PC-9 (cell line): Measurements from ENCODE around the gene FAM124B. TPM values are rescaled to one million over a fixed set of nuclear protein-coding genes. Genes with fewer than 3 reads are reported as not detected.

Source experiments
- BruUV-seq: library from RNA; stranded (reverse); fragments of 400-500 nt; replicated peaks from 2 replicates; lab custom pipeline; 2021; lab: Mats Ljungman, UMichigan
- CTCF ChIA-PET: fragments of 300-600 bp; sonication (Branson Sonifier 250); formaldehyde crosslinking; loops from one replicate; lab custom pipeline; 2022; ENCODE audit warnings: antibody characterized with exemption; lab: Charles Lee
- POLR2A ChIA-PET: fragments of 300-600 bp; sonication (Branson Sonifier 250); formaldehyde crosslinking; loops from one replicate; lab custom pipeline; 2022; ENCODE audit warnings: antibody characterized with exemption; ENCODE audit not compliant: unreplicated experiment; lab: Charles Lee
- DNase-seq, 2 experiments: peaks; one replicate each; pipeline versions ENCODE4 v3.0.0 to v3.0.0-alpha.2; 2015 to 2022; ENCODE audit warnings: mixed read lengths in 1 of 2
- H2AFZ ChIP-seq: fragments of 200-600 bp; sonication (generic); 2 replicates; pipeline ENCODE4 v1.8.1; 2017; ENCODE audit warnings: antibody characterized with exemption
- H3F3A ChIP-seq: fragments of 200-600 bp; sonication (generic); 2 replicates; pipeline ENCODE4 v1.8.1; 2017; ENCODE audit warnings: antibody characterized with exemption, mild to moderate bottlenecking, low read depth; ENCODE audit not compliant: insufficient read depth
- H3K27ac ChIP-seq: fragments of 200-600 bp; sonication (generic); 2 replicates; pipeline ENCODE4 v1.6.1; 2016; ENCODE audit warnings: mixed run types
- H3K27me3 ChIP-seq: fragments of 200-600 bp; sonication (generic); 2 replicates; pipeline ENCODE4 v1.6.1; 2016; ENCODE audit warnings: low read depth, mixed run types; ENCODE audit not compliant: insufficient read depth
- H3K36me3 ChIP-seq: fragments of 200-600 bp; sonication (generic); 2 replicates; pipeline ENCODE4 v1.6.1; 2016; ENCODE audit warnings: low read depth, mixed run types
- H3K4me1 ChIP-seq: fragments of 200-600 bp; sonication (generic); replicated peaks from 2 replicates; pipeline ENCODE4 v1.6.1; 2016; ENCODE audit warnings: mixed run types; ENCODE audit not compliant: insufficient read depth
- H3K4me2 ChIP-seq: fragments of 200-600 bp; sonication (generic); 2 replicates; pipeline ENCODE4 v1.6.1; 2017; ENCODE audit warnings: mixed run types
- H3K4me3 ChIP-seq: fragments of 200-600 bp; sonication (generic); 2 replicates; pipeline ENCODE4 v1.6.1; 2016; ENCODE audit warnings: mixed run types
- H3K79me2 ChIP-seq: fragments of 200-600 bp; sonication (generic); 2 replicates; pipeline ENCODE4 v1.6.1; 2017; ENCODE audit warnings: low read depth, mixed run types
- H3K9me2 ChIP-seq: fragments of 200-600 bp; sonication (generic); 2 replicates; pipeline ENCODE4 v1.8.1; 2017; ENCODE audit warnings: mild to moderate bottlenecking; ENCODE audit not compliant: insufficient read depth
- H3K9me3 ChIP-seq: fragments of 200-600 bp; sonication (generic); 2 replicates; pipeline ENCODE4 v1.8.1; 2016; ENCODE audit warnings: low read depth; ENCODE audit not compliant: insufficient read depth
- H4K20me1 ChIP-seq: fragments of 200-600 bp; sonication (generic); 2 replicates; pipeline ENCODE4 v1.8.1; 2017; ENCODE audit not compliant: insufficient read depth
- CTCF ChIP-seq: fragments of 200-600 bp; sonication (generic); conservative IDR thresholded peaks from 2 replicates; pipeline ENCODE4 v1.6.1; 2017; ENCODE audit warnings: mixed run types, antibody characterized with exemption, mild to moderate bottlenecking, moderate library complexity
- EZH2 ChIP-seq: fragments of 200-600 bp; sonication (generic); IDR thresholded peaks from 2 replicates; pipeline ENCODE4 v1.8.0; 2017; ENCODE audit warnings: antibody characterized with exemption, low read depth
- intact Hi-C: fragments of 100-400 bp; cut with micrococcal nuclease; formaldehyde crosslinking; loops from one replicate; pipeline ENCODE4 v1.10.0; 2022; ENCODE audit not compliant: unreplicated experiment
- total RNA-seq: library from RNA; stranded (reverse); gene quantifications from 2 replicates; pipeline ENCODE4 v1.2.3, GENCODE V29; 2021

Gene FAM124B
- total RNA-seq, 1 experiment from 2014 or later, result 0.17 TPM

DNA sequence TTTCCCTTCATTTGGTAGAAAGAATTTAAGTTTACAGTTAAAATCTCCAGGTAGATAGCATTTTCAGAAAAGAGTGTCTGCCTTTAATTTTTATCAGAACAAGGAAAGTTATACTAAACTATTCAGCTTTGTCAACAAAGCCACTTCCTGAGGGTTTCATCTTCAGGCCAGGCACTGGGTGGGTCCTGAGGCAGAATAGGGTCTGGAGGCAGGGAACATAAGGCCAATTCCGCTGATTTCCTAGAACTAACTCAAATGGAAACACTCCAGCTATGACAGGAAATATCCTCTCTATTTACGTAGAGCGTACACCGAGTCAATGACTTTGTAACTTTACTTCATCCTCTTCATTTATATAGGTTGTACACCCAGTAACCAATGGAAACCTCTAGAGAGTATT, 32.7 kb upstream of the FAM124B start:
- no peaks in the 10 kb centered on the region for H3K27me3 ChIP-seq
- H3K9me3 ChIP-seq, result no peaks in the 10 kb centered on the region; the same call in 1 of the 2 replicates
- no peaks in the 10 kb centered on the region for H4K20me1 ChIP-seq
- POLR2A ChIA-PET, result no interaction called here
- no peak for DNase-seq
- H3K4me3 ChIP-seq, result no peak overlapping the region
- H2AFZ ChIP-seq, result no peak overlapping the region
- H3K4me2 ChIP-seq, result no peak overlapping the region
- H3K4me1 ChIP-seq, result peaks cover 25% of the 10 kb centered on the region
- H3K36me3 ChIP-seq, result no peaks in the 10 kb centered on the region
- TF ChIP-seq CTCF (no peak), EZH2 (no peak)
- H3F3A ChIP-seq, result no peaks in the 10 kb centered on the region; the same call in 1 of the 2 replicates
- BruUV-seq, result no TSS peak
- H3K27ac ChIP-seq, result no peak overlapping the region
- CTCF ChIA-PET, result no interaction called here
- no peaks in the 10 kb centered on the region for H3K79me2 ChIP-seq
- no peaks in the 10 kb centered on the region for H3K9me2 ChIP-seq
- intact Hi-C loops, result no loop called here

DNA sequence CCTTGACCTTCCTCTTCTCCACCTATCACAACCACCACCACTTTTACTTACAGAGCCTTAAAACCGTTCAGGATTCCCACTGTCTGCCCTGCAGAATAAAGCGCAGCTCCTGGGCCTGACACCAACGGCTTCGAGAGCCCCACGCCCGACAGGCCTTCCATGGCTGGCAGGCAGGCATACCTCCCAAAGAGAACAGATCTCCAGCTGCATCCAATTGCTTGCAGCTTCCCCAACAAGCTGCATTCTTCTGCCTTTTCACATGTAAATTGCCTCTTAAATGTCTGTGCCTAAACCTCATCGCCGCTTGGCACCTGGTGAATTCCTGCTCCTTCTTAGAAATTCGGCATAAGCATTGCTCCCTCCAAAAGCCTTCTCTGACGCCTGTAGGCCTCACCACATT, 31.5 kb upstream of the FAM124B start:
- no peak overlapping the region for H3K4me2 ChIP-seq
- no peak overlapping the region for H3K27ac ChIP-seq
- no peak for TF ChIP-seq EZH2
- TF ChIP-seq CTCF, result no peak
- H4K20me1 ChIP-seq, result no peaks in the 10 kb centered on the region
- no peaks in the 10 kb centered on the region; the same call in 1 of the 2 replicates for H3F3A ChIP-seq
- intact Hi-C loops, result no loop called here
- DNase-seq, result no peak
- H3K36me3 ChIP-seq, result no peaks in the 10 kb centered on the region
- peaks cover 14% of the 10 kb centered on the region for H3K4me1 ChIP-seq
- BruUV-seq, result no TSS peak
- H3K9me2 ChIP-seq, result no peaks in the 10 kb centered on the region
- no peaks in the 10 kb centered on the region for H3K79me2 ChIP-seq
- no peak overlapping the region for H3K4me3 ChIP-seq
- ChIA-PET CTCF (interaction anchor here (0.7 kb wide), 1 partner anchor 142 kb away, joined by 7 read pairs; no protein-coding TSS in a partner anchor), POLR2A (no interaction called here)
- no peak overlapping the region for H2AFZ ChIP-seq
- H3K9me3 ChIP-seq, result no peaks in the 10 kb centered on the region; the same call in 1 of the 2 replicates
- H3K27me3 ChIP-seq, result no peaks in the 10 kb centered on the region

DNA sequence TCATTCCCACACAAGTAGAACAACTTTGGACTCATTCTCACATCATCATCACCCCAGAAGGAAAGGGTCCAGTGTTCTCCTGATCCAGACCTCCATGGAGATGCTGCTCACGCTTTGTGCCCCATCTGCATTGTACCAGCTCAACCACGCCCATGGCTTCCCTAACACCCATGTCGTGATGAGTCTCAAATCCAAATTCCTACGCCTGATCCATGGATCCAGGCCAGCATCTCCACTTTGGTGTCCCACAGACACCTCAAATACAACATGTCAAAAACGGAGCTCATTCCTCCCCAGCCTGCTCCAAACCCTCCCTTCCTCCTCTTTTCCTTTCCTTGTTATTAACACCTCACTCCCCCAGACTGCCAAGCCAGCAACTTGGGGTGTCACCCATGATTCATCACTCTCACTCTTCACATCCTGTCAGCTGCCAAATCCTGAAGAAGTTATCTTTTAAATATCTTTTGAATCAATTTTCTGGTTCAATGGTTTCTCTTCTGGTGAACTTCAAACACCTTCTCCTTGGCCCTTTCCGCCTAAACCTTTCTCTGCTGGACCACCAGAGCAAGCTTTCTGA, 30.2 kb upstream of the FAM124B start:
- no peaks in the 10 kb centered on the region; the same call in 1 of the 2 replicates for H3K9me3 ChIP-seq
- no peaks in the 10 kb centered on the region; the same call in 1 of the 2 replicates for H3F3A ChIP-seq
- peaks cover 10% of the 10 kb centered on the region for H3K4me1 ChIP-seq
- POLR2A ChIA-PET, result interaction anchor here (0.6 kb wide), 1 partner anchor 300 kb away, joined by 3 read pairs; no protein-coding TSS in a partner anchor
- H3K27ac ChIP-seq, result no peak overlapping the region
- H2AFZ ChIP-seq, result no peak overlapping the region
- H3K27me3 ChIP-seq, result no peaks in the 10 kb centered on the region
- no peak for TF ChIP-seq CTCF
- no peak for TF ChIP-seq EZH2
- H3K4me3 ChIP-seq, result no peak overlapping the region
- intact Hi-C loops, result no loop called here
- H3K4me2 ChIP-seq, result no peak overlapping the region
- no peaks in the 10 kb centered on the region for H3K36me3 ChIP-seq
- CTCF ChIA-PET, result interaction anchor here (0.6 kb wide), 2 partner anchors 8 to 36 kb away, joined by 3 to 4 read pairs; no protein-coding TSS in a partner anchor
- no peaks in the 10 kb centered on the region for H4K20me1 ChIP-seq
- H3K79me2 ChIP-seq, result no peaks in the 10 kb centered on the region
- no TSS peak for BruUV-seq
- no peaks in the 10 kb centered on the region for H3K9me2 ChIP-seq
- DNase-seq, result no peak
